ENCODE data around the gene PATZ1.
A peak's percentile ranks its signal among the peaks of the same experiment; 100 is the strongest.
"Not testable (repeated sequence)": the region's sequence is repeated elsewhere in the genome, so short reads cannot be mapped to it uniquely, and the experiment has no call there.

The PATZ1 gene, protein sequence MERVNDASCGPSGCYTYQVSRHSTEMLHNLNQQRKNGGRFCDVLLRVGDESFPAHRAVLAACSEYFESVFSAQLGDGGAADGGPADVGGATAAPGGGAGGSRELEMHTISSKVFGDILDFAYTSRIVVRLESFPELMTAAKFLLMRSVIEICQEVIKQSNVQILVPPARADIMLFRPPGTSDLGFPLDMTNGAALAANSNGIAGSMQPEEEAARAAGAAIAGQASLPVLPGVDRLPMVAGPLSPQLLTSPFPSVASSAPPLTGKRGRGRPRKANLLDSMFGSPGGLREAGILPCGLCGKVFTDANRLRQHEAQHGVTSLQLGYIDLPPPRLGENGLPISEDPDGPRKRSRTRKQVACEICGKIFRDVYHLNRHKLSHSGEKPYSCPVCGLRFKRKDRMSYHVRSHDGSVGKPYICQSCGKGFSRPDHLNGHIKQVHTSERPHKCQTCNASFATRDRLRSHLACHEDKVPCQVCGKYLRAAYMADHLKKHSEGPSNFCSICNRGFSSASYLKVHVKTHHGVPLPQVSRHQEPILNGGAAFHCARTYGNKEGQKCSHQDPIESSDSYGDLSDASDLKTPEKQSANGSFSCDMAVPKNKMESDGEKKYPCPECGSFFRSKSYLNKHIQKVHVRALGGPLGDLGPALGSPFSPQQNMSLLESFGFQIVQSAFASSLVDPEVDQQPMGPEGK

DNA sequence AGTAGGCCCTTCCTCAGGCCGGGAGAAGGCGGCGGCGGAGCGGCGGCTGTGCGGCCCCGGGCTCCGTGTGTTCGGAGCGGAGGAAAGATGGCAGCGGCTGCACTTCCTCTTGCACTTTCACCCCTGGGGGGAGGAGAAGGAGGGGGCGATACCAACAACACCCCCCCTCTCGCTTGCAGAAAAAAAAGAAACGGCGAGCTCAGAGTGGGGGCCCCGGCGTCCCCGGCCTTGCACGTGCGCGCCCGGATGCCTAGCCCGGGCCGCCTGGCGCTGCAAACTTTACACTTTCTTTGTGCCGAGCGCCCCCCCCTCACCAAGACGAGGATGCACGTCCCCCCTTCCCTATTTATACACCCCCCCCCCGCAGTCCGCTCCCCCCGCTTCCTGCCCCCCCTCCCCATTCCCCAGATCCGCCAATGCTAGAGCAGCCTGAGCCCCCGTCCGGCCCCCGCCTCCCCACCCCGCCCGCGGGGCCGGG, at the start of gene PATZ1:
PATZ1 (minus strand) TSS at position 92 of the 478 bp plus-strand sequence. CDS start 744 bp downstream, outside the sequence.
- H3K9me3 Mint-ChIP-seq, result no peaks in the 10 kb centered on the region
- DNase-seq (peak in 1 of 2 donors; percentile 82), ATAC-seq (peak; percentile 65)
- H3K27me3 Mint-ChIP-seq, result no peaks in the 10 kb centered on the region
- H3K4me1 Mint-ChIP-seq, result peaks cover 46% of the 10 kb centered on the region
- peak within 1 kb of the TSS; percentile 93 to 98 for H3K27ac Mint-ChIP-seq
- peak within 1 kb of the TSS; percentile 83 to 98 for H3K4me3 Mint-ChIP-seq

DNA sequence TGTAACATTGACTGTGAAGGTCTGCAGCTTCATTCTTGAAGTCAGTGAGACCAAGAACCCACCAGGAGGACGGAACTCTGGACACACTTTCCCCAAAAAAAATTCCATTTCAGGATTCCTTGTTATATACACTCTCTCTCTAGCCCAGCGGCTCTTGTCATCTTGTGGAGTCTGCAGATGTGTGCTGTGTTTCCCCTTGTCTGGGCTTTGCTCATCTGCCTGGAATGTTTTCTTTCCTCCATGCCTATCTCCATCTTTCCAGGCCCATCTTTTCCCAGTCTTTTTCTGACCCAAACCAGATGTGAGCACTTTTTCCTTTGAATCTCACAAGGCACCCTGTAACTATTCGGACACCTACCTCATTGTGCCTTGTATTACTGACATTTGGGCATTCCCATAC, 48.2 kb upstream of the PATZ1 start:
- Mint-ChIP-seq H3K4me3 (no peak overlapping the region), H3K9me3 (peaks cover 5 to 7% of the 10 kb centered on the region in 2 donors), H3K27me3 (no peaks in the 10 kb centered on the region), H3K27ac (no peak overlapping the region), H3K4me1 (no peaks in the 10 kb centered on the region)
- DNase-seq (no peak), ATAC-seq (no peak)

DNA sequence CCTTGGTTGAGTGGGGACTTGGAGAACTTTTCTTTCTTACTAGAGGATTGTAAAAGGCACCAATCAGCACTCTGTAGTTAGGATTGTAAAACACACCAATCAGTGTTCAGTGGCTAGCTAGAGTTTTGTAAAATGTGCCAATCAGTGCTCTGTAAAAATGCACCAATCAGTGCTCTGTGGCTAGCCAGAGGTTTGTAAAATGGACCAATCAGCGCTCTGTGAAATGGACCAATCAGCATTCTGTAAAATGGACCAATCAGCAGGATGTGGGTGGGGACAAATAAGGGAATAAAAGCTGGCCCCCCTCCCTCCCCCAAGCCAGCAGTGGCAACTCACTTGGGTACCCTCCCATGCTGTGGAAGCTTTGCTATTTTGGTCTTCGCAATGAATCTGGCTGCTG, 47.7 kb upstream of the PATZ1 start:
- H3K27ac Mint-ChIP-seq, result no peak overlapping the region
- H3K4me1 Mint-ChIP-seq, result no peaks in the 10 kb centered on the region
- no peak overlapping the region for H3K4me3 Mint-ChIP-seq
- no peaks in the 10 kb centered on the region for H3K27me3 Mint-ChIP-seq
- no peak for DNase-seq
- H3K9me3 Mint-ChIP-seq, result peaks cover 5 to 7% of the 10 kb centered on the region in 2 donors
- no peak for ATAC-seq

DNA sequence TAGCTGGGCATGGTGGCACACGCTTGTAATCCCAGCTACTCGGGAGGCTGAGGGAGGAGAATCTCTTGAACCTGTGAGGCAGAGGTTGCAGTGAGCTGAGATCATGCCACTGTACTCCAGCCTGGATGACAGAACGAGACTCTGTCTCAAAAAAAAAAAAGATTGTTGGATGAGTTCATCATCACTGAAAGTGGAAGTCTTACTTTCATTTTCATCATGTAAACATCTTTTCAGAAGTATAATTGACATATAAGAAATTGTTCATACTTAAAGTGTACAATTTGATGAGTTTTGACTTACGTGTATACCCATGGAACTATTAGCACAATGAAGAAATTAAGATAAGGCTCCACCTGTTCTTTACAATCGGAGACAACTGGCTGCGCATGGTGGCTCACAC, 32.5 kb upstream of the PATZ1 start:
- not testable (repeated sequence) for H3K27me3 Mint-ChIP-seq, H3K9me3 Mint-ChIP-seq, DNase-seq, H3K4me3 Mint-ChIP-seq, H3K4me1 Mint-ChIP-seq
- peak; percentile 66 for ATAC-seq
- H3K27ac Mint-ChIP-seq, result peak overlapping the region in 1 of 2 donors; percentile 65

DNA sequence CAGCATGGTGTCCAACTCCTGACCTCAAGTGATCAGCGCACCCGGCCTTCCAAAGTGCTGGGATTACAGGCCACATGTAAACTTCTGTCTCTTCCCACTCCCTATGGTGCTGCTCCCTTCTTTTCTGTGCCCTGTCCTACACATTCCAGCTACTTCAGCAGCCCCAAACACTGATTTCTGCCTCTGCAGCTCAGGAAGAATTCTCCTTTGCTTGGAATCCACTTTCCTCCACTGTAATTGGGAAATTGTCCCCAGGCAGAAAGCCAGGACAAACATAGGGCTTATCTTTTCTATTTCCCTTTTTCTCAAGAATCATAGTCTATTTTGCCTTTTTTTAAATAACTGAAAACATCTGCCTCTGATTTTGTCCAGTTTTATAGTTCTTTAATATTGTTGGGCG, 32.0 kb upstream of the PATZ1 start:
- DNase-seq, result no peak
- H3K4me3 Mint-ChIP-seq, result no peak overlapping the region
- no peak for ATAC-seq
- H3K9me3 Mint-ChIP-seq, result no peaks in the 10 kb centered on the region
- H3K27ac Mint-ChIP-seq, result peak overlapping the region in 1 of 2 donors; percentile 65
- H3K27me3 Mint-ChIP-seq, result no peaks in the 10 kb centered on the region
- peaks cover 8% of the 10 kb centered on the region for H3K4me1 Mint-ChIP-seq

DNA sequence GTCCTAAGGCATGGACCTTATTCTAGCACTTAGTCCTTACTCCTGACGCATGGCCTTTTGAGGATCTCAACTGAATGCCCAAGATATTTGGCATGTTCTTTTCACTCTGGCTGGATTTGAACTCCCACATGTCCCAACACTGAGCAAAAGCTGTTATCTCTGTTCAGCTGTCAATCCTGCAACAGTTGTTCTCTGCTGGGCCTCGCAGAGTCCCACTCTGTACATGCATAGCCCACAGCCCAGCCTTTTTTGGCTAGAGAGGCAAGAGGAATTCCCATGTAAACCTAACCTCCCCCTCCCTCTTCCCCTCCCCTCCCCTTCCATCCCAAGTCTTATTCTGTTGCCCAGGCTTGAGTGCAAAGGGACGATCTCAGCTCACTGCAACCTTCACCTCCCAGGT, 31.5 kb upstream of the PATZ1 start:
- no peak for ATAC-seq

DNA sequence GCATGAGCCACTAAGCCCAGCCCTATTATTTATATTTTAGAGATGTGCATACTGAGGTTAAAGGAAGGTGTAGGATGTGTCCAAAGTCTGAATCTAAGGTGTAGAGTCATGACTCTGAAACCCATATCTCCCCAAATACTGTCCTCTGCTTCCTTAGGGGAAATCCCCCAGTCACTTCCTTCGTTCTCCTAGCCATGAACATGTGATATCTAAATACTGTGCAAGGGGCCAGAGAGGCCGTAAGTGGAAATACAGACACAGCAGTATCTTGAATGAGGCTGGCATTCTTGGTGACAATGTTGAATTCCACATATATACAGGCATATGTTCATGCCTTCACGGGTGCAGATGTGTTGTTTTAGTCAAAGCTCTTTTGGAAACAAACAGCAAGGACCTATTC, 21.3 kb upstream of the PATZ1 start:
- no peaks in the 10 kb centered on the region for H3K27me3 Mint-ChIP-seq

More for the DNA sequence above, 31.5 kb upstream of the PATZ1 start:
- DNase-seq, result no peak
- H3K27ac Mint-ChIP-seq, result no peak overlapping the region
- no peak overlapping the region for H3K4me3 Mint-ChIP-seq
- H3K4me1 Mint-ChIP-seq, result peaks cover 8% of the 10 kb centered on the region
- H3K27me3 Mint-ChIP-seq, result no peaks in the 10 kb centered on the region
- no peaks in the 10 kb centered on the region for H3K9me3 Mint-ChIP-seq

DNA sequence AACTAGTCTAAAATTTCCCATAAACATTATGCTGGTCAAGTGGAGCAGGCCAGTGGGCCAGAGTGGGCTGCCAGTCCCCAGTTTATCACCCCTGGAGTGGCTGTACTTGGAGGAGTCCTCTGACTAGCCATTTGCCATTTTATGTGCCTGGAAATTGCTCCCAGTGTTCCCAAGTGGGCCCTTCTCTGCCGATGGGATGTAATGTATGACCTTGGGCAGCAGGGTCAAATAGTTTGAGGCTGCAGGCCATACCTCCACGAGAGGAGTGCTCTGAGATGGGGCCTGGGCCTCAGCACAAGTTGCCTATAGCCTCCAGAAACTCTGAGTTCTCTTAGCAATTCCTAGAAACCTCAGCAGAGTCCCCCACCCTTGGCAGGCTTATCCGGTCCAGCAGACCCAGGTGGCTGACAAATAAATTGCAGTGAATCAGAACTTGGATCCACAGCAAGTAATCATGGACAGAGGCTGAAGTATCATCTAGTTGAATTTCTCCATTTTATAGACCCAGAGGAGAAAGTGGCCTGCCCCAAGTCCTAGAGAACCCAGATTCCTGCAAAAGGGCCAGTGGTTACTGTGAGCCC, 17.8 kb upstream of the PATZ1 start:
- DNase-seq, result no peak

More for the DNA sequence above, 21.3 kb upstream of the PATZ1 start:
- Mint-ChIP-seq H3K9me3 (no peaks in the 10 kb centered on the region), H3K27ac (no peak overlapping the region), H3K4me3 (no peak overlapping the region), H3K4me1 (peaks cover 8% of the 10 kb centered on the region)
- ATAC-seq (no peak), DNase-seq (no peak)

DNA sequence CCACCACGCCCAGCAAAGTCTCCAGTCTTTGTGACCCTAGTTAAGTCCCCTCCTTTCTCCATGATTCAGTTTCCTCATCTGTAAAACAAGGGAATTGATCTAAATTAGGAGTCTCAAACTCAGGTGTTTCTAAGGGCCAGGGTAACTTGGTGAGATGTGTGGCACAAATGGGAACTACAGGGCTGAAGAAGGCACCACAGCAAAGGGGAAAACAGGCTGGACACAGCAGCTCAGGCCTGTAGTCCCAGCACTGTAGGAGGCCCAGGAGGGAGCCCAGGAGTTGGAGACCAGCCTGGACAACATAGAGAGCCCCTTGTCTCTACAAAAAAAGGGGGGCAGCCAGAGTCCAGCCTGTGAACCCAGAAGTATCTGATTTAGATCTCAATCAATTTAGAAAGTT, 15.6 kb upstream of the PATZ1 start:
- Mint-ChIP-seq H3K4me1 (no peaks in the 10 kb centered on the region), H3K27ac (no peak overlapping the region), H3K27me3 (no peaks in the 10 kb centered on the region), H3K4me3 (no peak overlapping the region), H3K9me3 (no peaks in the 10 kb centered on the region)
- ATAC-seq, result no peak
- DNase-seq, result no peak

More for the DNA sequence above, 17.8 kb upstream of the PATZ1 start:
- no peak overlapping the region for H3K27ac Mint-ChIP-seq
- no peak for ATAC-seq
- no peak overlapping the region for H3K4me3 Mint-ChIP-seq
- peaks cover 8% of the 10 kb centered on the region for H3K4me1 Mint-ChIP-seq
- H3K9me3 Mint-ChIP-seq, result no peaks in the 10 kb centered on the region
- H3K27me3 Mint-ChIP-seq, result no peaks in the 10 kb centered on the region

DNA sequence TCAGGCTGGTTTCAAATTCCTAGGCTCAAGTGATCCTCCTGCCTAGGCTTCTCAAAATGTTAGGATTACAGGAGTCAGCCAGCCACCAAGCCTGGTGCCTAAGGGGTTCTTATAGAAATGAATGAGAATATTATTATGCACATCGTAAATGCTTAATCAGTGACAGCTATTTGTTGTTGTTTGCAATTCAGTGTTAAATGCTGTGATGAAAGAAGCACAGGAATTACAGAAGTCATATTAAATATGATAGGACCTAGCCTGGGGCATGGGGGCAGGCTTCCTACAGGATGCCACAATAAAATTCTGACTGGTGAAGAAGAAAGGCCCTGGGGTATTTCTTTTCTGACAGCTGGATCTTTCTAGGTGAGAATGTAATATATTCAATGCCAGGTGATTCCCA, 13.9 kb upstream of the PATZ1 start:
- Mint-ChIP-seq H3K4me1 (no peaks in the 10 kb centered on the region), H3K27ac (no peak overlapping the region), H3K27me3 (no peaks in the 10 kb centered on the region), H3K4me3 (no peak overlapping the region), H3K9me3 (no peaks in the 10 kb centered on the region)
- no peak for ATAC-seq
- no peak for DNase-seq

DNA sequence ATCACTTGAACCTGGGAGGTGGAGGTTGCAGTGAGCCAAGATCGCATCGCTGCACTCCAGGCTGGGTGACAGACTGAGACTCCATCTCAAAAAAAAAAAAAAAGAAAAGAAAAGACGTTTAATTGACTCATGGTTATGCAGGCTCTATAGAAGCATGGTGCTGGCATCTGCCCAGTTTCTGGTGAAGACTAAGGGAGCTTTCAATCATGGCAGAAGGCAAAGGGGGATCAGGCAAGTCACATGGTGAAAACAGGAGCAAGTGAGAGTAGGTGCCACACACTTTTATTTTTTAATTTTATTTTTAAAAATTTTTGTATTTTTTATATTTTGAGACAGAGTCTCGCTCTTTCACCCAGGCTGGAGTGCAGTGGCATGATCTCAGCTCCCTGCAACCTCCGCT, 8.4 kb upstream of the PATZ1 start:
- no peak overlapping the region for H3K27ac Mint-ChIP-seq
- ATAC-seq (no peak), DNase-seq (no peak)
- H3K9me3 Mint-ChIP-seq, result no peaks in the 10 kb centered on the region
- no peaks in the 10 kb centered on the region for H3K27me3 Mint-ChIP-seq
- no peak overlapping the region for H3K4me3 Mint-ChIP-seq
- H3K4me1 Mint-ChIP-seq, result no peaks in the 10 kb centered on the region

DNA sequence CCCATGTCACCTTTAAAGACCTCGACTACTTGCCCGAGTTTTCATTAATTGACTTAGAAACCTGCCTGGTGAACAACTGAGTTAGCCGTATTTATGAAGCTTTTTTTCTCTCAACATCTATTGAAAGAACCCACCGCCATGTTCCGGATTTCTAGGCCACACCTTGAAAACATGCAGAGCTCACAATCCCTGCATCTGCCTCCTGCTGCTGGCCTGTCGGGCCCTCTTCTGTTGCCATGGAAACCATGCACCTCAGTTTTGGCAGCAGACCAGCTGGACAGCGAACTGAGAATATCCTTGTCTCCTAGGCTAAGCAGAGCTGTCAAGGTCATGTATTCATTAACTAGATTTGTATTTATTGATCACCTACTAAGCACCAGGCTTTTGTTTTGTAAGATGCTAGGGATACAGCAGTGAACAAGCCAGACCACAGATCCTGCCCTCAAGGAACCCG, 4.3 kb upstream of the PATZ1 start:
- ATAC-seq (no peak), DNase-seq (no peak)
- Mint-ChIP-seq H3K4me3 (no peak overlapping the region), H3K9me3 (no peaks in the 10 kb centered on the region), H3K27me3 (no peaks in the 10 kb centered on the region), H3K4me1 (peaks cover 8% of the 10 kb centered on the region), H3K27ac (no peak overlapping the region)

DNA sequence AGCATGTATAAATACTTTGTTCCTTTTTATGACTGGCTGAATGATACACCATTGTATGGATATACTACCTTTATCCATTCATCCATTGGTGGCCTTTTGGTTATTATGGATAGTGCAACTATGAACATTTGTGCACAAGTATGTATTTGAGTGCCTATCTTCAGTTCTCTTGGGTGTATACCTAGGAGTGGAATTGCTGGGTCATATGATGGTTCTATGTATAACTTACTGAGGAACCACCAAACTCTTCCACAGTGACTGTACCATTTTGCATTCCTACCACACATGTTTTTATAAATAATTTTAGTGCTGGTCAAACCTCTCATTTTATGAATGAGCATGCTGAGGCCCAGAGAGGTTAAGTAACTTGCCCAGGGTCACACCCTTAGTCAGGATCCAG, 3.8 kb upstream of the PATZ1 start:
- no peak overlapping the region for H3K4me3 Mint-ChIP-seq
- DNase-seq, result no peak
- no peak for ATAC-seq
- no peak overlapping the region for H3K27ac Mint-ChIP-seq
- H3K4me1 Mint-ChIP-seq, result peaks cover 9% of the 10 kb centered on the region
- H3K27me3 Mint-ChIP-seq, result no peaks in the 10 kb centered on the region
- H3K9me3 Mint-ChIP-seq, result no peaks in the 10 kb centered on the region

DNA sequence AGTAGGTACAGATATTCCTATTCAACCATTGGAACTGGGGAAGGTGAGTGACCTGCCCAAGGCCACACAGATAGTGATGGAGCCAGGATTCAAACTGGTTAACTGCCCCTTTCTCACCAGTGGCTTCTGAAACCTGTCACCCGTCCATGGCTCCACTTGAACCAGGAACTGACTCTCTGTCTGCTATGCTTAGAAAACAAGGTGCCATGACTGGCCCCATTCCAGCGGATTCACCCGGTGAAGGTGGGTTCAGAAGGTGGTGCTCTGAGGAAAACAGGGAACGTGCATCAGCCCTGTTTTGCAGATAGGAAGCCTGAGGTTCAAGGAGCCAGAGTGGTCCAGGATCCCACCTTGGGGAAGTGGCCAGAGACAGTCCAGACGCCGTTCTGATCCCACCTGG, 2.6 kb upstream of the PATZ1 start:
- Mint-ChIP-seq H3K27me3 (no peaks in the 10 kb centered on the region), H3K4me1 (peaks cover 21% of the 10 kb centered on the region), H3K27ac (no peak overlapping the region), H3K4me3 (no peak overlapping the region), H3K9me3 (no peaks in the 10 kb centered on the region)
- no peak for ATAC-seq
- no peak for DNase-seq

DNA sequence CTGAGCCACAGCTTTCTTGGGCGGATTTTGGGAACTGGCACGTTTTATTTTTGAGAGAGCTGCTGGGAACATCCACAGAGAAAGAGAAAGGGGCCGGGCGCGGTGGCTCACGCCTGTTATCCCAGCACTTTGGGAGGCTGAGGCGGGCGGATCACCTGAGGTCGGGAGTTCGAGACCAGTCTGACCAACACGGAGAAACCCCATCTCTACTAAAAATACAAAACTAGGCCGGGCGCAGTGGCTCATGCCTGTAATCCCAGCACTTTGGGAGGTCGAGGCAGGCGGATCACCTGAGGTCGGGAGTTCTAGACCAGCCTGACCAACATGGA, 1.8 kb upstream of the PATZ1 start:
- H3K9me3 Mint-ChIP-seq, DNase-seq, ATAC-seq, H3K27me3 Mint-ChIP-seq: not testable (repeated sequence)
- Mint-ChIP-seq H3K27ac (peak overlapping the region in 1 of 2 donors; percentile 94), H3K4me3 (peak overlapping the region; percentile 83 to 98), H3K4me1 (peaks cover 29% of the 10 kb centered on the region)
